Natural killer cell (primary cell): Measurements from ENCODE around the gene ANKRD22. TPM values are rescaled to one million over a fixed set of nuclear protein-coding genes. Genes with fewer than 3 reads are reported as not detected.

Experiments used
- ATAC-seq, 3 donors: fragments of 150-1000 bp in 2 of 3; fragments of 200-7000 bp in 1 of 3; cut with Tn5 transposase; 1 replicate in 1 of 3; 2 replicates in 2 of 3; pipeline ENCODE4 v1.10.0; 2021; ENCODE audit warnings: mild to moderate bottlenecking in 2 of 3, moderate library complexity in 2 of 3
- DNase-seq, 2 donors: peaks; one replicate each; pipeline versions ENCODE4 v3.0.0 to v3.0.0-alpha.2; 2013 to 2021; ENCODE audit warnings: mixed read lengths in 1 of 2
- H3K27ac ChIP-seq: one replicate; pipeline ENCODE4 v1.5.1; 2013; ENCODE audit warnings: mild to moderate bottlenecking, low read length
- H3K27me3 ChIP-seq: one replicate; pipeline ENCODE4 v1.6.1; 2013; ENCODE audit warnings: low read length; ENCODE audit not compliant: control insufficient read depth, insufficient read depth
- H3K36me3 ChIP-seq: one replicate; pipeline ENCODE4 v1.6.1; 2013; ENCODE audit warnings: low read length; ENCODE audit not compliant: control insufficient read depth, insufficient read depth
- H3K4me1 ChIP-seq: one replicate; pipeline ENCODE4 v1.6.1; 2013; ENCODE audit warnings: low read length; ENCODE audit not compliant: control insufficient read depth, insufficient read depth
- H3K4me3 ChIP-seq: one replicate; pipeline ENCODE4 v1.5.1; 2013; ENCODE audit warnings: low read length
- H3K9me3 ChIP-seq: one replicate; pipeline ENCODE4 v1.6.1; 2013; ENCODE audit warnings: low read length; ENCODE audit not compliant: control insufficient read depth, insufficient read depth
- H3K27ac Mint-ChIP-seq, 2 donors: one replicate each; pipeline ENCODE4 v1.8.0; 2022; ENCODE audit warnings: mild to moderate bottlenecking in 2 of 2, mixed read lengths in 2 of 2, moderate library complexity in 1 of 2
- H3K27me3 Mint-ChIP-seq, 2 donors: one replicate each; pipeline ENCODE4 v1.8.0; 2022; ENCODE audit warnings: low read depth in 2 of 2, mixed read lengths in 2 of 2
- H3K36me3 Mint-ChIP-seq: one replicate; pipeline ENCODE4 v1.8.0; 2022; ENCODE audit warnings: mixed read lengths
- H3K4me1 Mint-ChIP-seq, 2 donors: one replicate each; pipeline ENCODE4 v1.8.0; 2022; ENCODE audit warnings: mixed read lengths in 2 of 2
- H3K4me3 Mint-ChIP-seq: one replicate; pipeline ENCODE4 v1.8.0; 2022; ENCODE audit warnings: mild to moderate bottlenecking, moderate library complexity, mixed read lengths
- H3K9me3 Mint-ChIP-seq, 2 donors: one replicate each; pipeline ENCODE4 v1.8.0; 2022; ENCODE audit warnings: mixed read lengths in 2 of 2
- CTCF ChIP-seq: fragments of 200-600 bp; IDR thresholded peaks from one replicate; pipeline ENCODE4 v1.8.0; 2022; ENCODE audit warnings: antibody characterized with exemption
- WGBS: methylation state at CpG from one replicate; pipeline ENCODE4 v1.1.7; 2013; ENCODE audit warnings: missing lambda C conversion rate; ENCODE audit not compliant: insufficient coverage; 5-methylcytosine and 5-hydroxymethylcytosine counted together
- intact Hi-C: fragments of 100-400 bp; cut with micrococcal nuclease; formaldehyde crosslinking; loops from one replicate; pipeline ENCODE4 v1.14.2; 2022
- total RNA-seq, 4 donors: library from RNA; stranded (reverse); fragments of 120-200 nt in 1 of 4; gene quantifications; one replicate each; pipeline versions ENCODE4 v1.2.3 to v1.2.4, GENCODE V29; 2013 to 2022

The ANKRD22 gene
- total RNA-seq, 3 donors from 2014 or later (not counting 1 experiment from before 2014, with no cell fraction given): not detected

GRCh38 chr10:88805361-88805760, 46.3 kb downstream of the ANKRD22 start:
- WGBS: 18% methylated on average over 1 of the region's 2 CpGs
- H3K27ac ChIP-seq: no peak overlapping the region
- intact Hi-C loops: no loop called here
- Mint-ChIP-seq H3K4me1 (peaks cover 7 to 8% of the 10 kb centered on the region in 2 donors), H3K36me3 (no peaks in the 10 kb centered on the region), H3K4me3 (no peak overlapping the region), H3K27me3 (no peaks in the 10 kb centered on the region), H3K27ac (no peak overlapping the region), H3K9me3 (no peaks in the 10 kb centered on the region)
- H3K4me1 ChIP-seq: peaks cover 3% of the 10 kb centered on the region
- H3K27me3 ChIP-seq: no peaks in the 10 kb centered on the region
- DNase-seq: no peak
- no peak overlapping the region for H3K4me3 ChIP-seq
- H3K9me3 ChIP-seq: no peaks in the 10 kb centered on the region
- TF ChIP-seq CTCF: no peak
- H3K36me3 ChIP-seq: no peaks in the 10 kb centered on the region
- ATAC-seq: no peak

GRCh38 chr10:88804083-88804812, 47.4 kb downstream of the ANKRD22 start:
- no peaks in the 10 kb centered on the region for H3K4me1 Mint-ChIP-seq
- Histone ChIP-seq H3K27me3 (no peaks in the 10 kb centered on the region), H3K4me3 (no peak overlapping the region), H3K4me1 (no peaks in the 10 kb centered on the region), H3K9me3 (no peaks in the 10 kb centered on the region), H3K36me3 (no peaks in the 10 kb centered on the region), H3K27ac (no peak overlapping the region)
- ATAC-seq (no peak), DNase-seq (no peak)
- no peaks in the 10 kb centered on the region for H3K36me3 Mint-ChIP-seq
- no peak for TF ChIP-seq CTCF
- intact Hi-C loops: no loop called here
- WGBS: 89% methylated on average over 5 of the region's 6 CpGs
- H3K9me3 Mint-ChIP-seq: no peaks in the 10 kb centered on the region
- H3K27me3 Mint-ChIP-seq: no peaks in the 10 kb centered on the region
- H3K4me3 Mint-ChIP-seq: no peak overlapping the region
- no peak overlapping the region for H3K27ac Mint-ChIP-seq

- DNase-seq: no peak
- WGBS: 100% methylated on average over 1 of the region's 2 CpGs
- ATAC-seq: no peak
- H3K27me3 ChIP-seq: no peaks in the 10 kb centered on the region
- Mint-ChIP-seq H3K27me3 (no peaks in the 10 kb centered on the region), H3K9me3 (no peaks in the 10 kb centered on the region), H3K27ac (no peak overlapping the region), H3K36me3 (no peaks in the 10 kb centered on the region), H3K4me1 (no peaks in the 10 kb centered on the region), H3K4me3 (no peak overlapping the region)
- H3K4me3 ChIP-seq: no peak overlapping the region
- no peak overlapping the region for H3K27ac ChIP-seq
- intact Hi-C loops: no loop called here
- no peaks in the 10 kb centered on the region for H3K36me3 ChIP-seq
- H3K4me1 ChIP-seq: no peaks in the 10 kb centered on the region
- H3K9me3 ChIP-seq: no peaks in the 10 kb centered on the region
- no peak for TF ChIP-seq CTCF
Observed at GRCh38 chr10:88803641-88804040, 48.0 kb downstream of the ANKRD22 start.
